NCI-H187 treated with DMSO at 0.1 percent for 48 hours (cell line): ENCODE data around the gene NSD2.
"Not testable (repeated sequence)": the region's sequence is repeated elsewhere in the genome, so short reads cannot be mapped to it uniquely, and the experiment has no call there.

Experiments used
- DNase-seq: peaks from one replicate; lab custom pipeline; 2025; lab: John Stamatoyannopoulos, UW

The NSD2 gene

DNA sequence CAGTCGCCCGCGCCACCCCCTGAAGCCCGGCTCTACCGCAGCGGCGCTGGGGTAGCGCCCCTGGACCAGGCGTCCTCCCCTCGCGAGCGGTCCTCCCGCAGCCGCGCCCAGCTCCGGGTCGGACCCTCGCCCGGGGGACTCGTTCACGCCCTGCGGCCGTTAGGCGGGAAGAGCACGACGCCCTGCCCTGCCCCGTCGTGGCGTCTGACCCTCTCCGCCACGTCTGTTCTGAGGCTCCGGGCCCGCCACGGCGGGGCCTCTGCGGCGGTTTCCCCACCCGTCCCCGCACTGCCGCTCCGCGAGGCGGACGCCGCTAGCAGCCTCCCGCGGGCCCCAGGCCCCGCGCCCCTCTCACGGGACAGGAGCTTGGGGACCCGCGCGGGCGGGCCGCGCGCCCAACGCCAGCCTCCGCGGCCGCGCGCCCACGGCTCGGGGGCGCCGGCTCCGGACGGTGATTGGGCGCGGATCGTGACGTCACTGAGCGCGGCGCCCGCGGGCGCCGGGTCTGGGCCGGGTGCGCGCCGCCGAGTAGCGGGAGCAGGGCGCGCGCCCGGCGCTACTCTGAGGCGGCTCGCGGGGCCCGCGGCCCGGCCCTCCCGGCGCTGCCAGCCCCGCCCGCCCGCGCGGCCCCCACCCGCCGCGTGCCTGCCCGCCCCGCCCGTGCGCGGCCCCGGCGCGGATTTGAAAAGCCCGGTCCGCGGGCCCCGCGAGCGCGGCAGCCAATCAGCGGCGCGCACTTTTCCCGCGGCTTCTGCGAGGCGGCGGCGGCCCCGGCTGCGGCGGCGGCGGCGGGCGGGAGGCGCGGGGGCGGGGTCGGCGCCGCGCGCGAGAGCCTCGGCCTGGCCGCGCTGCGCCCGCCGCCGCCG, at the start of gene NSD2:
Gene NSD2, plus strand, starts transcription at position 816 of the 866 bp plus-strand sequence. CDS start 29,262 bp downstream, outside the sequence.
- peak; percentile 67 for DNase-seq

DNA sequence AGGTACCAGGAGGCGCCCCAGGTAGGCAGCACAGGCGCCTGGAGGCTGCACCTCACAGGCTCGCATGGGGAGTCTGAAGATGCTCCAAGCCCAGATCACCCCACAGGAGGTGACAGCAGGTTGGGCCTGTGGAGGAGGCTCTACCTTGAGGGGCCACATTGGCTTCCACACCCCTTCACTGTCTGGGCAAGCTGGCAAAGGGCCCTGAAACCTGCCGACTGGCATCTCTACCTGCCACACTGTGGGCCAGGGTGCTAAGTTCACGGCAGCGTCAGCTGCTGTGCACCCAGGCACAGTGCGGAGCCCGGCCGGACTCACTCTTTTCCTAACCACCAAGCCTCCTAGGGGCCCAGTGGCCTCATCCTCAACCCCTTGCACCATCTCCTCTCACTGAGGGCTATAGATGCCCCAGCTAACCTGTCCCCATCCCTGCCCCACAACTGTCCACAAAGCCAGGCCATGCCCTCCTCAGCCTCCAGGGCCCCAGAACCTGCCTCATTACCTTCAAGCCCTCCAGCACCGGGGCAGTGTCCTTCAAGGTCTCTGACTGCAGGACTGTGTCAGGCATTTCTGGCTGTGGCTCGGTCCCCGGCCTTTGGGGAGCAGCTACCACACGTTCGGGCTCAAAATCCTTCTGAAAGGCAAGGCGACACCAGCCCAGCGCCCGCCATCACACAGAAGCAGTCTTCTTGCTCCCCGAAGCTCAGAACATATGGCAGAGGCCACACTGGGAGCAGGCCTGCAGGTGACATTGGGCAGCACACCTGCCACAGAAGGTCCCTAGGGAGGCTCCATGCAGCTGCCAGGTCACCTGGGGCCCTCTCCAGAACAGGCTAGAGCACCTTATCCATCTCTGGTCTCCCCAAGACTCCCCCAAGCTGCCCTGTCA, 49.3 kb upstream of the NSD2 start:
- DNase-seq: no peak

DNA sequence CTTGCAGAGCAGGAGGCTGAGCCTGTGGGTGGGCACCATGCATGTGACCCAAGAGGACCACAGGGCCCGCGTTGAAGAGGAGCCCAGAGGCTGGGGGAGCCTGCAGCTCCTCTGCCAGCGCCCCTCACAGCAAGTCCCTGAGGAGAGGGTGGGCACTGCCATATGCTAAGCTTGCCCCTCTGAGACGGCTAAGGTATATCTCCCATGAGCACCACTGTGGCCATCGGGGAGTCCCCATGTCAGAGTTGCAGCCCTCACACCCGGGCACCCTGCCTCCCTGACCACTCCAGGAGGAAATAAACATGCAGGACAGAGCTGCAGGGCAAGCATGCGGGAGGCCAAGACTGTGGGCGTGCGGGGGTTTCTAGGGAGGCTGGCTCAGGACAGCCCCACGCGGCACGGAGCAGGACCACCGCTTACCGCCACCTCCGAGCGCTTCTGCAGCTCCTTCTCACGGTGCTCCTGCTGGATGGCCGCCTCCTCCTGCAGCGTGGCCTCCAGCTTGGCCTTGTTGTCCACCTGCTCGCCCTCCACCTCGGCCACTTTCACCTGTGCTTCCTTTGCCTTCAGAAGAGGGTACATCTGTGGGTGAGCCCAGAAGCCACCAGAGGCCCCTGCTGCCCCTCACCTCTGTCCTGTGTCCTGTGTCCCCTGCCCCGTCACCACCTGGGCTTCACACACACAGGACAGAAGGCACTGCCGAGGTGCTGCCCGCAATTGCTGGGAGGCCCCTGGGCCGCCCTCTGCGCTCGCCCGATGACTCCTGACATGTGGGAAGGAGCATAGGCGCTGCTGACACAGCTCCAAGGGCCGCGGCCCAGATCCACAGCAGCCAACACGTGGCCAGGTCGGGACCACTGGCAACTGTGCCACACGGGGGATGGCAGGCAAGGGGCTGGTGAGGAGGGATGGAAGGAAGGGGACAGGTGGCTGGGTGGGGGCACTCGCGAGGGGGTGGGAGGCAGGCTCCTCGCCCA, 48.3 kb upstream of the NSD2 start:
- DNase-seq: no peak

DNA sequence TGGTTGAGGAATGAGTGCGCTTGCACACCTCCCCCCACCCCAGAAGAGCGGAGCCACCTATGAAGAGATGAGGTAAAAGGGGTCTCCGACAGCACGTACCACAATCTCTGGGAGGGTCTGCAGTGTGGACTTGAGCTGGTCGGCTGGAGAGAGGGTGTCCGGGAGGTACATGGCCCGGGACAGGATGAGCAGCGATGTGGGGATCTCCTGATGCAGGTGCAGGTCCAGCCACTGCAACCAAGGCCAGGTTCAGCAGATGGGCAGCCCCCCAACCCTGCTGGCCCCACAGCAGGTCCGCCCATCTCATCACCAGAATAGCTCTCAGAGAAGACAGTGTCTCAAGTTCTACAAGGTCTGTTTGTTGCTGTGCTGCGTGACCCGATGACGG, 47.7 kb upstream of the NSD2 start:
- no peak for DNase-seq

DNA sequence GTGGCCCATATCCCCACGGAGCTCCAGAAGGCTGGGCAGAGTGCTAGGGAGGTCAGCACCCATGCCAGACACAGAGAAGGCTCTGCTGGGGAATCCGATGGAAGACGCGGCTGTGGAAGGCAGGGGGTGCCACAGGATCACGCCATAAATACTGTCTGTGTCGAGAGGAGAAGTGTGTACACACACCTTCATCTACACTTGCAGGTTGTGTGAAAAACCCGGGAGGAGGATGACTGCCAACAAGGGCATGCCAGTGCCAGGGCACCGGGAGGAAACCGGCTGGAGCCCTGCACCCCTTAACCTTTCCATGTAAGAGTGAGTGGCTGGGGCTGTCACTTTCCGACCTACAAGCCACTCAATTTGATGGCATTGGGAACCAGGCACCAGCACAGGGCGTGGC, 46.4 kb upstream of the NSD2 start:
- DNase-seq: no peak

DNA sequence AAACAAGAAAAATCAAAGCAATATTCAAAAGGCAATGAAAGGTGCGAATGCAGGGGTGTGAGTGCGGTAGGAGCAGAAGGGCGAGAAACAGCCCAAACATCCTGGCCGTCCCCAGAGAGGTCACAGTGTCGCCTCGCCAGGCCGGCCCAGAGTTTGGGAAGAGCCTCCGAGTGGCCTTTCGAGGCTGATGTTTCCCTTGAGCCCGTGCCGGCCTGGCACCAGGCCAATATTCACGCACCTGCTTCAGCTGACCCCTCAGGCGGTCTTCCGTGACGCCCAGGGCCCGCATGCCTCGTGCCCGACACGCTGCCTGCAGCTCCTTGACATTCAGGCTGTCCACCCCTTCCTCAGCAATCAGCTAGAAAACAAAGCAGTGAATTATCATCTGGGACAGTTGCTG, 45.9 kb upstream of the NSD2 start:
- DNase-seq: no peak

DNA sequence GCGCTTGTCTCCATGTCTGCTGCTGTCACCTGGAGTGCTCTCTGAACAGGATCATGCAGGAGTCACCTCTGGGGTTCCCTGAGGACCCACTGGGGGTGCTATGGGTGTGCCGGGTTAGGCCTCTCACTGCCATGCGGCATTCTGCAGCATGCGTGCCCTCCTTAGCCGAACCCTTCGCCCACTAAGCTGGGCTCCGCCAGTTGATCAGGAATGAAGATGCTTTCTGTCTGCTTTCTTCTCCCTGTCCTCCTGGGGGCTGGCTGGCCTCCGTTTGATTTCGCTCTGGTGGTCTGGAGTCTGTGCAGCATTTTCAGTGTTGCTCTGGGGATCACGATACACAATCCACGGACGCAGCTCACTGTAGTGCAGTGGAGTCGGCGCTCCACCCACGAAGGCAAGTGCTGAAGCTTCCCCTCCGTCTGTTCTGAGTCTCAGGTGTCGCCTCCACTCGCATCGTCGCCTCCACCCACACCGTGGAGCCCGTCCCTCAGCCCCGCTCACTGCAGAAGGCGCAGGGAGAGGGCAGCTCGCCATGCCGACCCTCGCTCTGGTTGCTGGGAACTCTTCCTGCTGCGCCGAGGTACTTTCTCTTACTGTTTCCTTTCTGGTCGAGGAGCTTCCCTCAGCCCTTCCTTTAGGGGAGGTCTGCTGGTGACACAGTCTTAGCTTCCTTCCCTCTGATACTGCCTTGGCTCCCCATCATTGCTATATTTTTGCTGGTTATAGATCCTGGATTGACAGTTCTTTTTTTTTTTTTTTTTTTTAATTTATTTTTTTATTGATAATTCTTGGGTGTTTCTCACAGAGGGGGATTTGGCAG, 44.5 kb upstream of the NSD2 start:
- DNase-seq: no peak

DNA sequence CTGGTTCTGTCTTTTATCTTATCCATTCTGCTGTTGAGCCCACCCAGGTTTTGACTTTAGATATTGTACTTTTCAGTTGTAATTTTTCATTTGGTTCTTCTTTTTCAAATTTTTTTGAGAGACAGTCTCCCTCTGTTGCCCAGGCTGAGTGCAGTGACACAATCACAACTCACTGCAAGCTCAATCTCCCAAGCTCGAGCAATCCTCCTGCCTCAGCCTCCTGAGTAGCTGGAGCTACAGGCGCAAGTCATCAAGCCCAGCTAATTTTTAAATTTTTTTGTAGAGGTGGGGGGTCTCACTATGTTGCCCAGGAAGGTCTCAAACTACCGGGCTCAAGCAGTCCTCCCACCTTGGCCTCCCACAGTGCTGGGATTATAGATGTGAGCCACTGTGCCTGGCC, 41.0 kb upstream of the NSD2 start:
- no peak for DNase-seq

DNA sequence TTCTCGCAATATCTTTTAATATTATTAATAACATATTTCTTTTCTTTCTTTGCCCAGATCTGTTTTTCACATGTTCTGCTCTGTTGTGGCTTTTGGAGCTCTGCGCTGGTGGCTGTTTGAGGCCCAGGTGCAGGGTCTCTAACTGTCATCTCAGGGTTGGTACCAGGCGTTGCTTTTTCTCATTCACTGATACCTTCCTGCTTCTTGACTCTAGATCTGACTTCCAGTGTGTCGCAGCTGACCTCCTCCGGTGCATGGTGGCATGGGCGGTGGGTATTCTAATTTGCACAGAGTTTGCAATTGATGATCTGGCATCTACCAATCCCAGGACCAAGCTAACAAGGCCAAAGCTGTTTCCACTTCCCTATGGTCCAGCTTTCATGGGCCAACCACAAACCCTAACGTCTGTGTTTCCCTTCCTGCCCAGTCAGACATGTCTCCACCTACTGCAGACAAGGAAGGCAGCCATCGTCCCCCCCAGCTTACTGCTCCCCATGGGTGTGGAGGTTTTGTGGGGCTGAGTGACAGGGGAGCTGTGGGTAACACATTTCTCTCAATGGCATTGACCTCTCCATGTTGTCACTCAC, 40.5 kb upstream of the NSD2 start:
- no peak for DNase-seq

DNA sequence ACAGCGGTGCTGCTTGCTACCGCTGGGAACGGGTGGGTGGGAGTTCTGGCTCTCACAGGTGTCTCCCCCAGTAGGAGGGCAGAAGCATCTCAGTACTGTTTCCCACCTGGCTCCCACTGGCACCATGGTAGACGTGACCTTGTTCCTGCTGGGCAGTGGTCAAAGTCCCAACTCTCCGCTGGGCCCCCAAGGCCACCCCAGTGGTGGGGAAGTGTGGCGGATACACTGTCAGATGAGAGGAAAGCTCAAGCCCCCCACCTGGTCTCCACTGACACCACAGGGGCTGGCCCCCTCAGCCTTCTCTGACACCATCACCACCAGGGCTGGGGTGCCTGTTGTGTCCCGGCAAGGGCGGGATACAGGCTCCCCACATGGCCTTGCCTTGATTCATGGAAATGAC, 39.9 kb upstream of the NSD2 start:
- no peak for DNase-seq

DNA sequence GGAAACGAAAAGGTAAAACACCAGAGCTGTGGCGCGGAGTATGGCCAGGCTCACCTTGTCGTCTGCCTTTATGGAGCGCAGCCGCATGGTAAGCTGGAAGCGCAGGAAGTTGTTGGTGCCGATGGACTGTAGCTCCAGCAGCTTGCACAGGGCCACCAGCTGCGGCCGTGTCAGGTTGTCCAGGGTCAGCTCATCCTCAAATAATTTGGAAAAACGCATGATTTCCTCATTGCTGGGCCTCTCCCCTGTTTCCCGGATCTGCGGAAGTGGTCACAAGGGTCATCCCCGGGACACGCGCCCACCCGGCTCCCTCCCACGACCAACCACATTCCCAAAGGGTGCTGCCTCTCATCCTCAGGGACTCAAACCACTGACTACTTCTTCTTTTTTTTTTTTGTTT, 38.5 kb upstream of the NSD2 start:
- DNase-seq: no peak

DNA sequence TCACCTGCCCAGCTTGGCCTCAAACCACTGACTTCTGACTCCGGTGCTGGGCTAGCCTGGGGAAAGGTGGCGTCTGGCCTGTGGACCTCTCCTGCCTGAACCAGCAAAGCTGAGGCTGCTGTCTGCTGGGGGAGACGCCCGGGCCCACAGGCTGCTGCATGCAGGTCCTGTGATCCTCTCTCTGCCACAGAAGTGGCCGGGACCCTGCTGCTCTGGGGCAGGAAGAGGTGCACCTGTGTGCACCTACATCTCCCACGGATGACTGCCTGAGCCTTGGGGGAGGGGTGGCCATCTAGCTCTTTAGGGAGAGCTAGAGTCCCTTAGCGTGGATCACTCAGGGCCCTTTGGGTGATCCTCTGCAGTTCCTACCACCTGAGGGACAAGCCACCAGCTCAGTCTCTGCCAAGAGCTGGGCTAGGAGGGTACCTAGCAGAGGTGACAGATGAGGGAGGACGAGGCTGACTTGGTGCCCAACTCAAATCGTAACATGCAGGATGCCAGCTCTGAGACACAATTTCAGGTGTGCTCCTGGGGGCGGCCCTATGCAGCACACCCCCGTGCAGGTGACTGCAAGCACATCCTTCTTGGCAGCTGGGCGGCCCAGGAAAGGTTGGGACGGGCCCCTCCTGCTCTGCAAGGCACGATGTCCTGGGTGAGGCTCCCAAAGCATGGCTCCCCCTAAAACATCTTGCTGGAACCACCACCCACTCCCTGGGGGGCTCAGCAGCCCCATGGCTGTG, 37.7 kb upstream of the NSD2 start:
- DNase-seq: no peak

DNA sequence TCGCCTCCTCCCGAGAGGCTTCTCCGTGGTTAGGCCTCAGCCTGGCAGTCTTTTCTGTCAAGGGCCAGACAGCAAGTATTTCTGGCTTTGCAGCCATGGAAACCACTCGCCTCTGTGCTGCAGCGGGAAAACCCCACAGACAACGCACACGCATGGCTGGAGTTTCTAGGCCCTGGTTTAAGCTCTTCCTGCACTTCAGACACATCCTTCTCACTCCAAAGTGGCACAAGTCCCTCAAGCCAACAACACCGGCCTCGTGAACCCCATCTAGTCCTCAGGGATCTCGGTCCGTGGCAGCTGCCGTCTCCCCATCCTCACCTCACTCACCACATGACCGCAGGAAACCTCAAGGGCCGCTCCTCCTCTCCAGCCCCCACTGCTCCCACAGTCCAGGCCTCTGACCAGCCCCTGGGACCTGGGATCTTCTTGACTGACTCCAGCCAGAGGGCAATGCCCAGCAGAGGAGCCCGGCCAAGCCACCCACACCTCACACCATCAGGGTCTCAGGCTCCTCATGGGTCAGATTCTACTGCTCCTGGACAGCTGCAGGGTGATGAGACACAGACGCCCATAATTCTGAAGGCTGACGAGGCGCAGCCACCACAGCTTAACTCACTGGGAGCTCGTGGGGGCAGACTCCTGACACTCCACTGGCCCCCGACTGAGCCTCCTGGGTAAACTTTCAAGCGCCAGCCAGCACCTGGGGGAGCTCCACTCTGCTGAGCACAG, 37.0 kb upstream of the NSD2 start:
- no peak for DNase-seq

DNA sequence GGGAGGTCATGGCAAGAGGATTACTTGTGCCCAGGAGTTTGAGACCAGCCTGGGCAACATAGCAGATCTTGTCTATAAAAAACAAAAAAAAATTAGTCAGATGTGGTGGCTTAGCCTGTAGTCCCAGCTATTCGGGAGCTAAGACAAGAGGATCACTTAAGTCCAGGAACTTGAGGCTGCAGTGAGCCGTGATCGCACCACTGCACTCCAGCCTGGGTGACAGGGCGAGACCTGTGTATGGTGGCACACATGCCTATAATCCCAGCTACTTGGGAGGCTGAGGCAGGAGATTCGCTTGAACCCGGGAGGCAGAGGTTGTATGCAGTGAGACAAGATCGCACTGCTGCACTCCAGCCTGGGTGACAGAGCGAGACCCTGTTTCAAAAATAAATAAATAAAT, 35.4 kb upstream of the NSD2 start:
- not testable (repeated sequence) for DNase-seq

DNA sequence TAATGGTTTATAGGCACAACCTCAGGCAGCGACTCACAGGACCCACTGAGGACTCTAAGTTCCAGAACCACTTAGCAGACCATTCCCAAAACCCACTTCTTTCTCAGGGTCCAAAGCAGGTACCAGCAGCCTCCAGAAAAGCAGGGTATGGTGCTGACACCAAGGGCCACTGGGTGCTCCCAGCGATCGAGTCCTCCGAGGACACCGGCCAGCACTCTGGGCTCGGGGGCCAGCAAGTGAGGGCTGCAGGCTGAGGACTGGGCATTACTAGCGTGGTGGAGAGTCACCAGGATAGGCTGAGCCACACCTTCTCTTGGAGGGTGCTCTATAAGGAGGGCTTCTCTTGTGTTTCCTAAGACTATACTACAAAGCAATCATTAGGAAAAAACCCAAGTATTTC, 34.5 kb upstream of the NSD2 start:
- DNase-seq: no peak

DNA sequence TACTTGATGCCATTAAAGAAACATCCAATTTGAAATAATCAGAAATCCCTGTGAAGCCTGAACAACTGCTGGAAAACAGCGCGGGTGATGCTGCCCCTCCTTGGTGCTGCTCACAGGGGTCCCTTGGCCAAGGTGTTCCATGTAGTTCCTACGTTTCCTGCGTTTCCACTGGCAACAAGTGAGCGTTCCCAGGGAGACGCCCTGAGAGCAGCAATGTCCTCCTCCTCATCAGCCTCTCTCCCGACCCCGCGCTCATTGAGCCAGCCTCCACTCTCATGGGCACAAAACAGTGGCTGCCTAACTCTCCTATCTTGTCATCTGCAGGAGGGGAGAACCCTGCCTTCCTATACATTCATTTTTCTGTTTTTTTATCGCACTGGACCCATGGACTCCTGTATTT, 34.1 kb upstream of the NSD2 start:
- no peak for DNase-seq

DNA sequence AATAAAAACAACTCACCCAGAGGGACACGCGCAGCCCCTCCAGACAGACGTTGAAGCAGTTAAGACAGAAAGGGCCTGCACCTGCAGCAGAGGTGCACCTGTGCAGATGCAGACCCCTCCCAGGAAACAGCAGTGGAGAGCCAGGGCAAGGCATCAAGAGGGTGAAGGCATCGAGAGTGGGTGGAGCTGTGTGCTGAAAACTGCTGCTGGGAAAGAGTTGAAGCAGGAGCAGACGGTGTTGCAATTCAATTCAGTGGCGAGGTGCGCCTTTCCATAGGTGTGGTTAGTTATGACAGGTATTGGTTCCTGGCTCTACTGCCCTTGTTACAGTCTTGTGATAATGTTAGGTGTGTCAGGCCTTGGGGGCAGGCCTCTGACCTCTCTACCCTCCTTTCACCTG, 31.9 kb upstream of the NSD2 start:
- no peak for DNase-seq

DNA sequence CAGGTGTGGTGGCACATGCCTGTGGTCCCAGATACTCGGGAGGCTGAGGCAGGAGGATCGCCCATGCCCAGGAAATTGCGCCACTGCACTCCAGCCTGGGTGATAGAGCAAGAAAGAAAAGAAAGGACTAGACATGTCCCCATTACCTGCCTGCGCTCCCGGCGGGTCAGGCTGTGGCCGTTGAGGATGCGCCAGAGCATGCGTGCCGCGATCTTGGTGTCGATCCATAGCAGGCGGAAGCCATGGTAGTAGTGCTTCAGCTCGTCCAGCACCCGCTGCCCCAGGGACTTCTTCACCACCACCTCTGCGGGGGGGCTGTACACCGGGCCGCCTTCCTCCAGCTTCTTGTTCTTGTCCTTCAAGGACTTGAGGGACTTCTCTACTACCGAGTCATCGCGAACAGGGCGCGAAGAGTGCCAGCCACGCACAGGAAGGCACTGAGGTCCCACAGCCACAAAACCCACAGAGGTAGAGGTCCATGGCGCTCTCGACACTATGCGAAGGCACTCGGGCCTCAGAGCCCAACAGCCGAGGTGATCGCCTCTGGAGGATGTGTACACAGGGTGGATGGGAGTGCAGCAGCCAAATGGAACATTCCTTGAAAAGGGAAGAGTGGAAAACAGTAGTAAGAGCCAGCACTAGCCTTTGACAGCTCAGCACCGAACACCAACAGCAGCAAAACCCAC, 29.8 kb upstream of the NSD2 start:
- no peak for DNase-seq

DNA sequence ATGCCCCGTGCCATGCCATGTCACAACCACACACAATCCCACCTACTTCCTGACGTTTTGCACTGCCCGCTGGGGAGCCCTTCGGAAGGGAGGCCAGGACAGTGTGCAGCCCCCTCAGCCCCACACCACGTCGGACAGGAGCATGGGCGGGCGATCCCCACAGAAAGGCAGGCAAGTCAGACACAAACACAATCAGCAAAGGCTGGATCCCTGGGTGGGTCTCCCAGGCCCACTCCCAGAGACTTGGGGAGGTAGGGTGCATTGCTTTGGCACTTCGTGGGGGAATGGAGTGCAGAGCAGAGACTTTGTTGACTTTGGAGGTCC, 29.3 kb upstream of the NSD2 start:
- no peak for DNase-seq
